HG02798 (cell line): ENCODE measurements around the gene C1orf198.

ENCODE experiments used
- ATAC-seq: cut with Tn5 transposase; IDR thresholded peaks from one replicate; pipeline ENCODE4 v1.9.1; 2021; ENCODE audit warnings: mild to moderate bottlenecking; ENCODE audit not compliant: unreplicated experiment, poor library complexity

The C1orf198 gene

DNA sequence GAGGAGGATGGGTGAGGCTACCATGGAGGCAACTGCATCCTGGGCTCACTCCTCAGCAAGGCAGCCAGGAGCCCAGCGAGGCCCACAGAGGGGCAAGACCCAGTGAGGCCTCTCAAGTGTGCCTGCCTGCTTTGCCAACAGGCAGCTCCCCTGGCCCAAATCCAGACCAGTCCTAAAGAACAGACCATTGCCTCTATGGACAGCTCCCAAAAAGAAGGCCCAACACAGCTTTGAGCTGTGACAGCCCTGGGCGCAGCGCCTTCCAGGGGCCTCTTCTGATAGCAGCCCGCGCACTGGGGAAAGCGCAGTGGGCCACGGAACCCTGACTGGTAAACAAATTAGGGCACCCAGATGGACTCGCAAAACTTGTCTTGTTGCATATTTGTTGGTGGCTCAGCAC, 25.5 kb downstream of the C1orf198 start:
- no peak for ATAC-seq

GRCh38 chr1:230839173-230839572, 29.1 kb downstream of the C1orf198 start:
- ATAC-seq = no peak

- ATAC-seq = no peak
These were observed 31.5 kb downstream of the C1orf198 start for GRCh38 chr1:230836793-230837192.

GRCh38 chr1:230836347-230836746, 32.0 kb downstream of the C1orf198 start:
- no peak for ATAC-seq

DNA sequence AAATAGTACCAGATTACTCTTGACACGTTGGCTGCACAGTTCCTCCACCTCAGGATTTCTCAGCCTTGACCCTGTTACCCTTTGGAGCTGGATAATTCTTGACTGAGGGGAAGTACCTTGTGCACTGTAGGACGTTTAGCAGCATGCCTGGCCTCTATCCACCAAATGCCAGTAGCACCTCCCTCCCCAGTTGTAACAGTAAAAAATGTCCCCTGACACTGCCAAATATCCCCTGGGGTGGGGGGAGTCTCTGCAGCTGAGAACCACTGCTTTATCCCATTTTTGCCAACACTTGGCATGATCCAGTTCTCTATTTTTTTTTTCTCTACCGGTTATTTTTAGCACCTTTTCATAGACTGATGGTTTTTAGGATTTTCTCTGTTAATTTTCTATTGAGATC, 34.0 kb downstream of the C1orf198 start:
- ATAC-seq = no peak

DNA sequence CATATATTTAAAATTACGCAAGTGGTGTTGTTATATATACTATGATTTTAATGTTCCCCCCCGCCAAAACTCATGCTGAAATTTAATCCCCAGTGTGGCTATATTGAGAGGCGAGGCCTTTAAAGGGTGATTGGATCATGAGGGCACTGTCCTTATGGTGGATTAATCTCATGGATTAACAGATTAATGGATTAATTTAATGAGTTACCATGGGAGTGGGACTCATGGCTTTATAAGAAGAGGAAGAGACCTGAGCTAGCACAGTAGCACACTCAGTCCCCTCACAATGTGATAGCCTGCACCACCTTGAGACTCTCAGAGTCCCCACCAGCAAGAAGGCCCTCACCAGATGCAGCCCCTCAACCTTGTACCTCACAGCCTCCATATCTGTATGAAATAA, 34.8 kb downstream of the C1orf198 start:
- ATAC-seq = no peak

DNA sequence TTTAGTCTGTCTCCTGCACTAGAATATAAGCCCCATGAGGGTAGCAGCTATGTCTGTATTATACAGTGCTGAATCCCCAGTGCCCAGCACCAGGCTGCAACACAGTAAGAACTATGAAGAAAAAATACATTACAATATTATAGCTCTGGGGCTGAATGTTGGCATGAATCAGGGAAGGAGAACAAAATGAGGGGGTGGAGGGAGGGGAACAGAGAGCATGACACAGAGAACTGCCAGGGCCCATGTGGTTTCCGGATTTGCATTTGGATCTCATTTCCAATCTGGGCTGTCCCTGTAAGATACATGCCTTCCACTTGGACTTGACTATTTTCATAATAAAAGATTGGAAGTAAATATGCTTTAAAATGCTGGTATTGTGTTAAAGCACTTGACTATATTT, 35.8 kb downstream of the C1orf198 start:
- ATAC-seq = no peak

DNA sequence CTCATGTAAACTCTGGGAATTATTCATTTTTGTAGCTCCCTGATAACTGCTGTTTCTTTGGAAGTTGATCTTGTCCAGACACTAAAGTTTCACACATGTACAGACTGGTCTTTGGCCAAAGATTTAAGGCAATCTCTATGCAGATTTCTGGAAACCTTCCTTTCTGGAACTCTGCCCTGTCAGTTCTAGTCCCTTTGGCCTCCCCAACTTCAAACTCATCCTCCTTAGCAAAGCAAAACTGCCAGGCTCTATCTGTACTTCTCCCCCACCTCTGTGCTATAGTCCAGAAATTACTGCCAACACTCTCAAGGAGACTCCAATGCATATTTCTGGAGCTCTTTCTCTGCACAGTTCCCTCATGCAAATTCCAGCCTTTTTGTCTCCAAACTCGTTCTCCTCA, 36.5 kb downstream of the C1orf198 start:
- no peak for ATAC-seq

DNA sequence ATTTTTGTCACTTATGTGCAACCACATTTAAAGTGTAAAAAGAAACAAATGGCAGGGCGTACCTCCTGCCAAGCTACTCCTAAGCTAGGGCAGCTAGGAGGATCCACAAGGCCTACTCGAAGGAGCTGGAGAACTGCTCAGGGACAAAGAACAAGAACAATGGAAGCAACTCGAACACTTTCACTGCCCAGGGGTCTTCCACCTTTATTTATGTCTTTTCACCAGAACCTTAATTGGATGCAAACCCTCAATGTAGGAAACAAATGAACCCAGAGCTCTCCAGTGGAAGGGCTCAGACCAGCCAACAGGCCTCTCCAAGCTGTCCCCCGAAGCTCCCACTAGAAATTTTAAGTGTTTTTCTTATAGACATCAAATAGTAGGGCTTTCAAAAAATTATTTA, 39.9 kb downstream of the C1orf198 start:
- ATAC-seq = no peak

DNA sequence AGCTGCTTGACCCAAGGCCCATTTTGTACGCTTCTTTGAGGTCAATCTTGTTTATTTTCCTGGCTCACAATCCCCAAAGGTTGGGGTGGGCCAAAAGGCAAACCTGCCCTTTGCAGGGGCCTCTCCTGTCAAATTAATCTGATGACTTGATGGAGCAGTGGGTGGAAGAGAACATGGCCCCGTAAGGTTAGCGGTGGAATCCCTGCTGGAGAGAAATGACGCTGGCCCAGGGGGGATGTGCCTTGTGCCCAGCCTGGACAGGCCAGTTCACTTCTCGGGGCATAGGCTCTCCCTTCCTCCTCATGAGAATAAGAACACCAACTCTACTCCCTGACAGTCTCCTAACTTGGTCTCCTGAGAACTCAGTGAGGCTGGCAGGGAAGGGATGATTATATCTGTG, 40.5 kb downstream of the C1orf198 start:
- no peak for ATAC-seq

DNA sequence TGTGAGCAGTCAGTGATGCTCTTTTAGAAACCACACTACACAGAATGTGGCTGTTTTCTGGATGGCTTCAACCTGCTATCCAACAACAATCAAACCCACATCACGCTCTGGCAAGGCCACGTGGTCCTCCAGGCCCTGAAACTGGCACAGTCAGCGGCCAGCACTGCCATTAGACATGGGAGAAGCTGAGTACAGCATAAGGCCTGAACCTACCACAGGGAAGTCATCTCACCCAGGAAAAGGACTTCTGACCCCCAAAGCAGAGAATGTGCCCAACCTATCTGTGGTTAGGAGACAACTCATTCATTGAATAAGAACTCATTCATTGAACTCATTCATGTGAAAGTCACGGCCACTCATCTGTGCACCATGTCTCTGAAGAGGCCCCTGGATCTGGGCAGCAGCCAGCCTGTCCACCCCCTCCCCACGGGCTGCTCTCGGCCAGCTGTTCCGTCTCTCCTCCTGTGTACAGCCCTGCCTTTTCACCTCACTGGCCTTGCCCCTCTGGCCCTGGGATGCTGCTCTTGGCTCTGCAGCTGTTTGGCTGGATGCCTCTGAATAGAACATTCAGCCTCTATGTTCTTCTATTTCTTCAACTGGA, 41.1 kb downstream of the C1orf198 start:
- ATAC-seq = no peak

- no peak for ATAC-seq
These were observed 42.0 kb downstream of the C1orf198 start for GRCh38 chr1:230826166-230826875.

GRCh38 chr1:230825761-230826160, 42.6 kb downstream of the C1orf198 start:
- no peak for ATAC-seq

DNA sequence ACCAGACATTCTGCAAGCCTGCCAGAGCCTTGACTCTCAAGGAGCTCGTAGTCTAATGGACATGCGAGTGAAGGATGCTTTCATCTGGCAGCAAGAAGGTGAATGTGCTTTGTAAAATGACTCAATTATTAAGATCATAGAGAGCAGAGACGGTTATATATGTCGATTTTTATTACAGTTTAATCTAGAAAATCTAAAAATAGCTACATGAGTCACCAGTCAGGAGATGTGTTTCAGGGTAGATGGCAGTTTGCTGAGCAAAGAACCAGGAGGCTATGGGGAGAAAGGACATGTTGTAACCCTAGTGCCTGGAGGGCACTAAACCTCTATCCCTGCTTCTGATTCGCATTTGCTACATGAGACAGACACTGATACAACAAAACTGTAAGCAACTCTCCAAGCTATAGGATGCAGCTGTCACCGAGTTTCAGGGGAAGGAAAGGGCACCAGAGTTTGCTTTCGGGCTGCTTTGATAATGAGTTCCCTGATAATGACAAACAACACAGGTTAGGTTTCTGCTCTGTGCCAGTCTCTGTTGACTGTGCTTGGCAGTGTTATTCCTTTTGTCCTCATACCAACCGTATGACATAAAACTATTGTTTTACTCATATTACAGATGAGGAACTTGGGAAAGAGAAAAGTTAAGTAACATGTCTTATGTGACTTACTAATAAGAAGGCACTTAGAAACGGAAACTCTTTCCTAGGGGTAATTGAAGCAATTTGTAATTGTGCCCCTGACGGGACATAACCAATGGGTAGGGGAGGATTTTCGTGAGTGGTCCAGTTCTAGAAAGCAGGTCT, 43.2 kb downstream of the C1orf198 start:
- no peak for ATAC-seq

DNA sequence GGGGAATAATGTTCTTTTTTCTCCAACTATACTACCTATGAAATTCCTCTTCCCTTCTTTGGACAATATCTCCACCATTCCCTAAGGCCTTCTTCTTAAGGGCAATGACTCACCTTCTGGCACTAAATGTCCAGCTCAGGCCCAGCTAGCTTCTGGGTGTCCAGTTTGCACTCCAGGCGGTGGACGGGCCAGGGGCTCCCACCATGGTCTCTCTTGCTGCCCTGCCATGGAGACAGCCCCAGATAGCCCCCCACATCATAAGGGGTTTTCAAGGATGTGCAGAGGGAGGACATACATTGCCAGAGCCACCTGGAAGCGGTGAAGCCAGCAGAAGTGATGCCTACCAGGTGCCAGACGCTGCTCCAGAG, 43.8 kb downstream of the C1orf198 start:
- no peak for ATAC-seq

GRCh38 chr1:230823931-230824381, 44.4 kb downstream of the C1orf198 start:
- ATAC-seq = no peak

DNA sequence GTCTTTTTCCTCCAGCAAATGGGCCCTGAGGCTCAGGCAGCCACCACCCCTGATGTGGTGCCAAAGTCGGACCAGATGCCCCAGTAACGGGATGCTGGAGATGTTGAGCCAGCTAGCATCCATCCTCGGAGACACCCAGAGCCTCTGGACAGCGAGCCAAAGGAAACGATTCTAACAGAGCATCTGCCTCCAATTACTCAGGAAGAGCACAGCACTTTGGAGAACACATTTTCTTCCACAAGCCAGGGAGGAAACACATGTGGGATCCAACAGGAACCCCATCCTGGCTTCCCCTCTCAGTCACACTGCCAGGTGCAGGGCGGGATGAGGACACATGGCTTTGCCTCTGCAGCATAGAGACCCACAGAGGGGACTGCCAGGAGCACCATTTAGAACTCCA, 44.9 kb downstream of the C1orf198 start:
- no peak for ATAC-seq

DNA sequence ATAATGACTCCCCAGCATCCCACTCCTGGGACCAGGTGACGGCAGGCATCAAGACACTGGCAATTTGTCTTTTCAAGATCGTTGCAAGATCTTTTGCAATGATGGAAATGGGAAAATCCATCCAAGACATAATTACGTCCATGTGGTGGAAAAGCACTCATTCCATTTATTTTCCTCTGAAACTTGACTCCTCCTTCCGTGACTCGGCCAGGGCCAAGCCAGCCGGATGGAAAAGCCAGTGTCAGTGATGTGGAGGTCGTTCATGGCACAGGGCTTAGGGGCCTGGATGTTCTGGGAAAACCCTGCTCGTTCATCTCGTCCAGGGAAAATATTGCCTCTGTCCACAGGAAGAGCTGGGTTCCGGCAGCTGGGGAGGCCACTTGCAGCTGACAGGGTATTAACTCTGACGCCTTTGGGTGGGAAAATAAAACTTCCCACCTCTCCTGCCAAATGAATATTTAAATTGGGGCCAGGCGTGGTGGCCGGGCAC, 46.2 kb downstream of the C1orf198 start:
- ATAC-seq = no peak

DNA sequence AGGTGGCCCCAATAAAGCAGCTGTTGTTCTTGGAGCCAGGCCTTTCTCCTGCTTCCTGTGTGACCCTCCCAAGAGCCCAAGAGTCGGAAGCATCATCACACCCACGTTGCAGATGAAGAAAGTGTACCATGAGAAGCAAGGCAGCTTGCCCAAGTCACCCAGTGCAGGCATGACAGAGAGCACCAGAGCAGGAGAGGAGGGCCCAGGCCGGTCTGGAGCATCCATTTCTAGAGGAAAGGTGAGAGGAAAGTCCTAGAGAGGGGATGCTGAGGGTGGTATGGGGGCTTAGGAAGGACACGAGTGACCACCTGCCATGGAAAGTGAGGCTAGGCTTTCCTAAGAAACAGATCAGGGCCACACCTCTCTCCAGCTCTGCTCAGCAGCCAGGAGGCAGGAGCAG, 47.0 kb downstream of the C1orf198 start:
- ATAC-seq = no peak

DNA sequence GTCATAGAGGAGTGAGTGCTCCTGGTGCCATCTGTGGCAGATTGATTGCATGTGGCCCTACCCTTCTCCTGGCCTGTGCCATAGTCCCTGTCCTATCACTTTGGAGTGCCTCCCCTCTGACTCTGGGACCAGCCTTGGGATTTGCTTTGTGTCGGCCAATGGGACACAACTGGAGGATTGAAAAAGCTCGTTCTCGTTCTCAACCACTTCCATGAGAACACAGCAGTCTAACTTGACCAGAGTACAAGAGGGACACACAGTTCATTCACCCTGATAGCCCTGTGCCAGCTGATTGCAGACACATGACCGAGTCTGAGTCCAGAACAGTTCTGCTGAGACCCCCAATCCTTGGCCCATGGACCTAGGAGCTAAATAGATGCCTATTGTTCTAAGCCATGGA, 47.8 kb downstream of the C1orf198 start:
- ATAC-seq = no peak

- no peak for ATAC-seq
These were observed 48.3 kb downstream of the C1orf198 start for GRCh38 chr1:230819976-230820375.
